K562 (cell line): ENCODE data around the gene PCBP2. TPM values are rescaled to one million over a fixed set of nuclear protein-coding genes. Genes with fewer than 3 reads are reported as not detected.
"Not testable (repeated sequence)": the region's sequence is repeated elsewhere in the genome, so short reads cannot be mapped to it uniquely, and the experiment has no call there.

Experiments
- ATAC-seq: fragments of 200-7000 bp; cut with Tn5 transposase; 3 replicates; pipeline ENCODE4 v1.9.1; 2020; ENCODE audit warnings: moderate library complexity
- BruUV-seq: library from RNA; stranded (reverse); fragments of 400-500 nt; replicated peaks from 2 replicates; lab custom pipeline; 2021; lab: Mats Ljungman, UMichigan
- CTCF ChIA-PET: fragments of 300-600 bp; formaldehyde crosslinking; extraction: SDS; loops from one replicate; lab custom pipeline; 2021; ENCODE audit warnings: low intra/inter-chr PET ratio; lab: Yijun Ruan, JAX
- POLR2A ChIA-PET: fragments of 300-600, 350-650 bp; sonication (Branson Sonifier 250); formaldehyde crosslinking; extraction: SDS; loops from one replicate; lab custom pipeline; 2021; ENCODE audit warnings: antibody characterized with exemption, inconsistent platforms; lab: Yijun Ruan, JAX
- DNase-seq, 4 experiments: peaks; one replicate each; pipeline versions ENCODE4 v3.0.0 to v3.0.0-alpha.2; 2011 to 2018; ENCODE audit warnings: low spot score in 3 of 4, mixed read lengths in 3 of 4; ENCODE audit errors: extremely low read depth in 1 of 4
- FAIRE-seq: peaks from 2 replicates; lab custom pipeline; 2011; peaks lifted over from hg19 to GRCh38; lab: Jason Lieb, UNC
- H2AFZ ChIP-seq: 2 replicates; pipeline ENCODE4 v1.6.0; 2011; ENCODE audit warnings: low read depth, low read length, control low read depth, inconsistent platforms
- H3K27ac ChIP-seq: fragments of 200-600 bp; 3 replicates; pipeline ENCODE4 v1.8.0; 2011; ENCODE audit warnings: low read depth, mild to moderate bottlenecking, control low read depth, inconsistent platforms, low read length, moderate library complexity, mixed read lengths; ENCODE audit errors: extremely low read depth
- H3K27me3 ChIP-seq, 2 experiments: fragments of 300-600 bp in 1 of 2; 2 replicates in 1 of 2; 3 replicates in 1 of 2; pipeline versions ENCODE4 v1.6.0 to v1.8.0; 2011; ENCODE audit warnings: inconsistent platforms in 2 of 2, low read length in 2 of 2, mild to moderate bottlenecking in 1 of 2, mixed read lengths in 1 of 2, moderate library complexity in 1 of 2; ENCODE audit not compliant: control insufficient read depth in 2 of 2, insufficient read depth in 2 of 2
- H3K36me3 ChIP-seq: fragments of 300-600 bp; 3 replicates; pipeline ENCODE4 v1.8.0; 2011; ENCODE audit warnings: mild to moderate bottlenecking, low read length, inconsistent platforms; ENCODE audit not compliant: control insufficient read depth, insufficient read depth
- H3K4me1 ChIP-seq, 2 experiments: fragments of 200-600 bp in 1 of 2; replicated peaks in 1 of 2; 2 replicates in 1 of 2; 3 replicates in 1 of 2; pipeline versions ENCODE4 v1.5.1 to v1.8.0; 2011; ENCODE audit warnings: inconsistent platforms in 2 of 2, low read length in 2 of 2, mild to moderate bottlenecking in 1 of 2, mixed read lengths in 1 of 2, moderate library complexity in 1 of 2; ENCODE audit not compliant: control insufficient read depth in 2 of 2, insufficient read depth in 2 of 2
- H3K4me2 ChIP-seq: 2 replicates; pipeline ENCODE4 v1.6.1; 2011; ENCODE audit warnings: low read length, control low read depth, inconsistent platforms, mixed read lengths; ENCODE audit not compliant: insufficient read depth
- H3K4me3 ChIP-seq: fragments of 200-600 bp; sonication (generic), shearing (Covaris generic); 2 replicates; pipeline ENCODE4 v1.5.1; 2016; ENCODE audit warnings: control low read depth, inconsistent platforms
- H3K79me2 ChIP-seq: fragments of 200-600 bp; 3 replicates; pipeline ENCODE4 v1.8.0; 2011; ENCODE audit warnings: low read length, inconsistent platforms; ENCODE audit not compliant: control insufficient read depth, insufficient read depth
- H3K9ac ChIP-seq, 2 experiments: 2 replicates each; pipeline versions ENCODE4 v1.6.0 to v1.6.1; 2011; ENCODE audit warnings: low read depth in 2 of 2, low read length in 2 of 2, control low read depth in 1 of 2, inconsistent platforms in 1 of 2, mild to moderate bottlenecking in 1 of 2, mixed read lengths in 1 of 2; ENCODE audit not compliant: insufficient read depth in 1 of 2
- H3K9me1 ChIP-seq: one replicate; pipeline ENCODE4 v1.6.0; 2011; ENCODE audit warnings: inconsistent platforms, mild to moderate bottlenecking, low read length, moderate library complexity; ENCODE audit not compliant: control insufficient read depth, insufficient read depth
- H3K9me3 ChIP-seq: replicated peaks from 2 replicates; pipeline ENCODE4 v1.5.1; 2011; ENCODE audit warnings: low read depth, low read length, inconsistent platforms; ENCODE audit not compliant: control insufficient read depth, insufficient read depth
- H4K20me1 ChIP-seq: replicated peaks from 2 replicates; pipeline ENCODE4 v1.6.1; 2011; ENCODE audit warnings: low read length, inconsistent platforms, mixed read lengths; ENCODE audit not compliant: control insufficient read depth, insufficient read depth
- EP400 ChIP-seq: fragments of 450-650 bp; IDR thresholded peaks from 2 replicates; pipeline ENCODE4 v1.6.1; 2017; ENCODE audit warnings: antibody characterized with exemption, mild to moderate bottlenecking, moderate library complexity
- HNRNPH1 ChIP-seq: fragments of 200-400 bp; formaldehyde crosslinking; optimal IDR thresholded peaks from 2 replicates; pipeline ENCODE3; 2017; ENCODE audit warnings: low read depth, mild to moderate bottlenecking, low read length, moderate library complexity
- KLF6 ChIP-seq: fragments of 250-450 bp; sonication (Bioruptor Pico); IDR thresholded peaks from 2 replicates; pipeline ENCODE4 v1.4.0; 2020; ENCODE audit warnings: mild to moderate bottlenecking, moderate library complexity, borderline replicate concordance
- RBM14 ChIP-seq: fragments of 200-400 bp; formaldehyde crosslinking; IDR thresholded peaks from 2 replicates; pipeline ENCODE4 v1.6.1; 2018; ENCODE audit warnings: low read depth, mild to moderate bottlenecking, low read length, moderate library complexity, borderline replicate concordance; ENCODE audit not compliant: insufficient read depth
- SP1 ChIP-seq: sonication (generic); formaldehyde crosslinking; IDR thresholded peaks from 2 replicates; pipeline ENCODE4 v1.8.1; 2022; ENCODE audit warnings: mild to moderate bottlenecking, missing genetic modification reagents
- SRSF9 ChIP-seq: fragments of 200-400 bp; formaldehyde crosslinking; IDR thresholded peaks from 2 replicates; pipeline ENCODE4 v1.6.1; 2017; ENCODE audit warnings: low read depth, low read length, borderline replicate concordance
- TCFL5 ChIP-seq: fragments of 250-450 bp; sonication (Bioruptor Pico); conservative IDR thresholded peaks from 2 replicates; pipeline ENCODE4 v1.6.1; 2021; ENCODE audit warnings: mild to moderate bottlenecking, moderate library complexity, matching md5 sums
- ZNF146 ChIP-seq: IDR thresholded peaks from one replicate; pipeline ENCODE4 v1.6.1; 2018; ENCODE audit warnings: missing compliant biosample characterization; ENCODE audit not compliant: unreplicated experiment
- ZNF436 ChIP-seq: fragments of 250-450, 450-650 bp; sonication (Bioruptor Pico); formaldehyde crosslinking; IDR thresholded peaks from 2 replicates; pipeline ENCODE4 v1.7.0; 2020; ENCODE audit warnings: mild to moderate bottlenecking
- ZNF561 ChIP-seq: fragments of 450-650 bp; formaldehyde crosslinking; conservative IDR thresholded peaks from 2 replicates; pipeline ENCODE4 v1.4.0; 2020; ENCODE audit warnings: mild to moderate bottlenecking, moderate library complexity
- WGBS: fragments of 100-300 bp; shearing (Covaris generic); methylation state at CpG from one replicate; pipeline ENCODE4 v1.1.6; 2016; ENCODE audit warnings: low coverage, mixed read lengths; ENCODE audit not compliant: insufficient coverage; ENCODE audit errors: missing lambda C conversion rate; 5-methylcytosine and 5-hydroxymethylcytosine counted together
- in situ Hi-C: fragments of 300-500 bp; cut with MboI; formaldehyde crosslinking; loops from 4 replicates; pipeline ENCODE4 v1.15.0; 2018; ENCODE audit warnings: inconsistent platforms, mixed read lengths
- intact Hi-C: fragments of 100-400 bp; cut with micrococcal nuclease; formaldehyde crosslinking; loops from 2 replicates; pipeline ENCODE4 v1.14.2; 2022
- polyA plus RNA-seq, 8 experiments: library from polyadenylated mRNA; depleted of rRNA in 4 of 8; stranded (reverse) in 5 of 8; unstranded in 3 of 8; fragments of >200 nt; fragmentation: Nextera tagmentation in 2 of 8; fragmentation: Illumina TruSeq in 1 of 8; extraction: Ambion mirVana in 2 of 8; extraction: Trizol in 1 of 8; gene quantifications; 2 replicates each; pipeline versions ENCODE4 v1.2.1 to v1.2.3, GENCODE V29; 2011 to 2014; ENCODE audit warnings: inconsistent platforms in 1 of 8, missing spikeins in 1 of 8
- total RNA-seq, 7 experiments: library from RNA; depleted of rRNA in 6 of 7; stranded (reverse); fragments of >200 nt in 6 of 7; fragmentation: Illumina TruSeq in 2 of 7; extraction: Trizol in 2 of 7; gene quantifications; 2 replicates each; pipeline versions ENCODE4 v1.2.1 to v1.2.3, GENCODE V29; 2011 to 2021; ENCODE audit warnings: low replicate concordance in 1 of 7

PCBP2 gene
- total and polyA plus RNA-seq, 9 of the 15 experiments (the other 6 are each of a cell fraction or from before 2014, with no cell fraction given), result 137 to 831 (median 328) TPM

DNA sequence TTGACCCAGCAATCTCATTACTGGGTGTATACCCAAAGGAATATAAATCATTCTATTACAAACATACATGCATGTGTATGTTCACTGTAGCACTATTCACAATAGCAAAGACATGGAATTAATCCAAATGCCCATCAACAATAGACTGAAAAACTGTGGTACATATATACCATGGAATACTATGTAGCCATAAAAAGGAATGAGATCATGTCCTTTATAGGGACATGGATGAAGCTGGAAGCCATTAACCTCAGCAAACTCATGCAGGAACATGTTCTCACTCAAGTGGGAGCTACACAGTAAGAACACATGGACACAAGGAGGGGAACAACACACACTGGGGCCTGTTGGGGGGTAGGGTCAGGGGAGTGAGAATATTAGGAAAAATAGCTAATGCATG lies 12.3 kb upstream of the PCBP2 start:
- POLR2A ChIA-PET, result interaction anchor here (0.7 to 2.0 kb wide), 4 partner anchors 10 to 18 kb away, joined by 3 to 5 read pairs (median 4); no protein-coding TSS in a partner anchor

DNA sequence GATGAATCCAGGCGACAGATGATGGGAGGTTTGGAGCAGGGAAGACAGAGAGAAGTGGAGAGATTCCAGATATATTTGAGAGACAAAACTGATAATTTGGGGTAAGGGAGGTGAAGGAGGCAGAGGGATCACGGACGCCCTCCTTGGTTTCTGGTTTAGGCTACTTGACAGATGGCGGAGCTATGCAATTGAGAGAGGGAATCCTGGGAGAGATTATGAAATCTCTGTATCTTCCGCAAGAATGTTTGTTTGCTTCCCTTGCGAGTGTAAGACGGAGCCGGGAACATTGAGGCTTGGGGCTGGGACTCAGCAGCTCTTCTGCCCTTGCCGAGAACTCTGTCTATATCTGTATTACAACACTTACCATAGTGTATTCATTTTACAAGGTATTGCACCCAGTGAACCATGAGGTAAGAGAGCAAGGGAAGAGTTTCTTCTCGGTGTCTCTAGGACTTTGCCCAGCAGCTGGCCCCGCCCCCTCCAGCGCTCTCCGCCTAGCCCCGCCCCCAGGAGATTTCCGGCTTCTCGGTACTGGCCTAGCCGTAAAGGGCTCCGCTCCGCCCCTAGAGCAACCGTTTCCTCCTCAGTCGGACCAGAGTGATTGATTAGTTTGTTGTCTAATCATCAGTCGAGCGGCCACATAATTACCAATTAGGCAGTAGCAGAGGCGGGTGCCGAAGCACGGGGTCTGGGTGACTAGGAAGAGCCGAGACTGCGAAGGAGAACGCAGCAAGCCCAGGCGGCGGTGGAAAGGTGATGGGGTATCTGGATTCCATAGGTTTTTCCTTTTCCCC lies 10.7 kb upstream of the PCBP2 start, which contains the start of gene PRR13:
PRR13 (plus strand) TSS at position 695 of the 794 bp plus-strand sequence. CDS start 981 bp downstream, outside the sequence.
- H4K20me1 ChIP-seq, result no peaks in the 10 kb centered on the region
- in situ Hi-C loops, result no loop called here
- H3K4me1 ChIP-seq, result peaks cover 20 to 41% of the 10 kb centered on the region in 2 experiments; a peak in 4 of 5 replicates
- H3K36me3 ChIP-seq, result peaks cover 28% of the 10 kb centered on the region; the same call in 2 of the 3 replicates
- peak within 1 kb of the TSS; percentile 82 to 85 for H3K9ac ChIP-seq
- no peaks in the 10 kb centered on the region for H3K9me3 ChIP-seq
- ChIA-PET POLR2A (interaction anchor here (0.5 to 2.1 kb wide), 14 partner anchors 10 to 125 kb away, joined by 3 to 11 read pairs (median 4); partner anchors contain the start of gene AMHR2), CTCF (no interaction called here)
- H3K9me1 ChIP-seq, result no peaks in the 10 kb centered on the region
- H3K4me3 ChIP-seq, result peak within 1 kb of the TSS; percentile 57
- 1% methylated on average over 26 of the region's 31 CpGs for WGBS
- DNase-seq (peak; percentile 91 to 99 (median 96)), ATAC-seq (peak; percentile 97), FAIRE-seq (peak; percentile 96)
- peak within 1 kb of the TSS; percentile 85 for H2AFZ ChIP-seq
- peak within 1 kb of the TSS; percentile 84 for H3K27ac ChIP-seq
- intact Hi-C loops, result no loop called here
- H3K4me2 ChIP-seq, result peak within 1 kb of the TSS; percentile 84
- peaks cover 36% of the 10 kb centered on the region for H3K79me2 ChIP-seq
- BruUV-seq, result TSS peak; percentile 96
- H3K27me3 ChIP-seq, result no peaks in the 10 kb centered on the region
- no peak for TF ChIP-seq RBM14
- TF ChIP-seq SRSF9, result no peak
- TF ChIP-seq SP1 (CRISPR knock-in tag), result no peak
- no peak for TF ChIP-seq HNRNPH1
- TF ChIP-seq ZNF436 (CRISPR knock-in tag), result no peak
- TF ChIP-seq ZNF561 (CRISPR knock-in tag), result no peak
- TF ChIP-seq TCFL5 (CRISPR knock-in tag), result no peak
- TF ChIP-seq KLF6 (CRISPR knock-in tag), result no peak
- peak; percentile 85 for TF ChIP-seq EP400

More for the DNA sequence above, 12.3 kb upstream of the PCBP2 start:
- Histone ChIP-seq H3K36me3 (peaks cover 13% of the 10 kb centered on the region; the same call in 2 of the 3 replicates), H3K4me1 (peaks cover 17 to 37% of the 10 kb centered on the region in 2 experiments; a peak in 4 of 5 replicates)
- not testable (repeated sequence) for H3K4me3 ChIP-seq, FAIRE-seq, BruUV-seq, DNase-seq
- TF ChIP-seq ZNF146 (CRISPR knock-in tag), result peak; percentile 92
- TF ChIP-seq, all 486 proteins: peak for 1; not testable (repeated sequence) for 485
- H2AFZ ChIP-seq, H4K20me1 ChIP-seq, H3K27ac ChIP-seq, CTCF ChIA-PET, H3K4me2 ChIP-seq, ATAC-seq, H3K27me3 ChIP-seq, H3K9me1 ChIP-seq, in situ Hi-C loops, H3K9me3 ChIP-seq, intact Hi-C loops, H3K9ac ChIP-seq: not testable (repeated sequence)
- H3K79me2 ChIP-seq, result peaks cover 27% of the 10 kb centered on the region
